Measurements from ENCODE around the gene IL3. TPM values are rescaled to one million over a fixed set of nuclear protein-coding genes. Genes with fewer than 3 reads are reported as not detected.

IL3 gene
- total RNA-seq: not detected in 2 replicates

GRCh38 chr5:132060501-132061161, at the start of gene IL3:
Gene IL3 (plus strand): TSS chr5:132060655. CDS start chr5:132060707, 52 bp downstream.

GRCh38 chr5:132011622-132012343, 48.7 kb upstream of the IL3 start, which contains the start of gene ACSL6:
Gene ACSL6 (minus strand): TSS chr5:132011658. CDS start chr5:132011553, 105 bp downstream.

GRCh38 chr5:132073231-132074013, 13.0 kb downstream of the IL3 start, which contains the start of gene CSF2:
Gene CSF2 (plus strand): TSS chr5:132073789. CDS start chr5:132073824, 35 bp downstream.

Other genes with a start within 250 kb of the IL3 start
- not detected in 2 replicates for gene MEIKIN, start 115.0 kb upstream of the IL3 start, total RNA-seq
- gene ACSL6, start 49.0 kb upstream of the IL3 start, total RNA-seq: not detected in 2 replicates
- 6.2 TPM in 1 of 2 replicates, not detected in the other for gene CSF2, start 13.1 kb downstream of the IL3 start, total RNA-seq
- gene P4HA2, start 167.2 kb downstream of the IL3 start, total RNA-seq: 106 and 242 TPM in 2 replicates
- 51.2 and 141 TPM in 2 replicates for gene PDLIM4, start 197.0 kb downstream of the IL3 start, total RNA-seq
- gene SLC22A4, start 233.7 kb downstream of the IL3 start, total RNA-seq: 0.08 and 3.4 TPM in 2 replicates